ENCODE data around the gene MMS22L. TPM values are rescaled to one million over a fixed set of nuclear protein-coding genes. Genes with fewer than 3 reads are reported as not detected.

MMS22L gene
- total RNA-seq, 1 donor from 2014 or later: 17.9 TPM

- H3K9me3 Mint-ChIP-seq: no peaks in the 10 kb centered on the region
- no peaks in the 10 kb centered on the region for H3K36me3 Mint-ChIP-seq (ENCODE audit: low read depth)
- H3K27me3 Mint-ChIP-seq: peaks cover 15% of the 10 kb centered on the region
- intact Hi-C loops (cut with micrococcal nuclease): no loop called here
- H3K27ac Mint-ChIP-seq: no peak overlapping the region
- POLR2A ChIA-PET: no interaction called here
- CTCF ChIA-PET: no interaction called here
- H3K4me1 Mint-ChIP-seq: no peaks in the 10 kb centered on the region
- no peak overlapping the region for H3K4me3 Mint-ChIP-seq
- ATAC-seq (ENCODE audit: low read depth) (no peak), DNase-seq (no peak)
- no peak for TF ChIP-seq CTCF (IDR thresholded peaks at IDR 0.05)
Measured at GRCh38 chr6:97111243-97111642, 171.8 kb downstream of the MMS22L start.

DNA sequence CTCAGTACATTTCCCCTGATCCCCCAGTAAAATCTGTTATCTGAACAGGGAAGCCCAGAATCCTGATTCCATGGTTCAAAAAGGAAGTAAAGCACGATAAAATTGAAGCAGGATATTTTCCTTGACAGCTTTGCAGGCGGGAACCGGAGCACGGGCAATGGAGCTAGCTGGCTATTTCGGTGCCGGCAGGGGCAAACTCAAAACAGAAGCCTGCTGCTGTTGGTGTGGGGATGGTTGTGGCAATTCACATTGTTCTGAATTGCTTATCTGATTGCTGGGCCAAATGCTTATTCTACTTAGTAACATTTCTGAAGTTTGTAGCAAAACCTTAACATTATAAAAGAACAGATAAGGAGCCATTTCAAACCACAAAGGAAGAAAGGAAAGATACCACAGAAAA lies 172.4 kb downstream of the MMS22L start:
- no peak overlapping the region for H3K27ac Mint-ChIP-seq
- H3K4me3 Mint-ChIP-seq: no peak overlapping the region
- no peak for ATAC-seq (ENCODE audit: low read depth)
- peaks cover 15% of the 10 kb centered on the region for H3K27me3 Mint-ChIP-seq
- TF ChIP-seq CTCF (IDR thresholded peaks at IDR 0.05): no peak
- DNase-seq: no peak
- no peaks in the 10 kb centered on the region for H3K9me3 Mint-ChIP-seq
- intact Hi-C loops (cut with micrococcal nuclease): no loop called here
- no peaks in the 10 kb centered on the region for H3K36me3 Mint-ChIP-seq (ENCODE audit: low read depth)
- no peaks in the 10 kb centered on the region for H3K4me1 Mint-ChIP-seq
- CTCF ChIA-PET: no interaction called here
- POLR2A ChIA-PET: no interaction called here

- peaks cover 15% of the 10 kb centered on the region for H3K27me3 Mint-ChIP-seq
- H3K27ac Mint-ChIP-seq: no peak overlapping the region
- no peak for TF ChIP-seq CTCF (IDR thresholded peaks at IDR 0.05)
- no peaks in the 10 kb centered on the region for H3K9me3 Mint-ChIP-seq
- CTCF ChIA-PET: no interaction called here
- no peak overlapping the region for H3K4me3 Mint-ChIP-seq
- H3K36me3 Mint-ChIP-seq (ENCODE audit: low read depth): no peaks in the 10 kb centered on the region
- POLR2A ChIA-PET: no interaction called here
- DNase-seq (no peak), ATAC-seq (ENCODE audit: low read depth) (no peak)
- H3K4me1 Mint-ChIP-seq: no peaks in the 10 kb centered on the region
- intact Hi-C loops (cut with micrococcal nuclease): no loop called here
Measured at GRCh38 chr6:97110149-97110548, 172.9 kb downstream of the MMS22L start.

- ChIA-PET CTCF (no interaction called here), POLR2A (no interaction called here)
- H3K27ac Mint-ChIP-seq: no peak overlapping the region
- H3K36me3 Mint-ChIP-seq (ENCODE audit: low read depth): no peaks in the 10 kb centered on the region
- H3K9me3 Mint-ChIP-seq: no peaks in the 10 kb centered on the region
- ATAC-seq (ENCODE audit: low read depth) (no peak), DNase-seq (no peak)
- peaks cover 15% of the 10 kb centered on the region for H3K27me3 Mint-ChIP-seq
- TF ChIP-seq CTCF (IDR thresholded peaks at IDR 0.05): no peak
- intact Hi-C loops (cut with micrococcal nuclease): no loop called here
- H3K4me3 Mint-ChIP-seq: no peak overlapping the region
- no peaks in the 10 kb centered on the region for H3K4me1 Mint-ChIP-seq
Measured at GRCh38 chr6:97109444-97109843, 173.6 kb downstream of the MMS22L start.

GRCh38 chr6:97102145-97102790 lies 180.7 kb downstream of the MMS22L start:
- Mint-ChIP-seq H3K27me3 (no peaks in the 10 kb centered on the region), H3K9me3 (no peaks in the 10 kb centered on the region), H3K4me3 (no peak overlapping the region), H3K4me1 (no peaks in the 10 kb centered on the region), H3K36me3 (ENCODE audit: low read depth) (no peaks in the 10 kb centered on the region), H3K27ac (no peak overlapping the region)
- intact Hi-C loops (cut with micrococcal nuclease): no loop called here
- no peak for ATAC-seq (ENCODE audit: low read depth)
- TF ChIP-seq CTCF (IDR thresholded peaks at IDR 0.05): no peak
- no peak for DNase-seq
- POLR2A ChIA-PET: no interaction called here
- CTCF ChIA-PET: no interaction called here
